ENCODE data around the gene F12.

GRCh38 chr5:177458912-177459350 is 49.6 kb upstream of the F12 start:
- TF ChIP-seq CTCF (IDR thresholded peaks at IDR 0.05) (no peak), ATF2 (CRISPR knock-in tag; IDR thresholded peaks at IDR 0.05; ENCODE audit: borderline replicate concordance, low read depth) (no peak)

Measured in WTC11 (cell line).